B cell (primary cell): ENCODE results near the gene GPD1. TPM values are rescaled to one million over a fixed set of nuclear protein-coding genes. Genes with fewer than 3 reads are reported as not detected.

Experiments
- ATAC-seq: fragments of 200-7000 bp; cut with Tn5 transposase; one replicate; pipeline ENCODE4 v1.10.0; 2021; ENCODE audit warnings: low read depth, mild to moderate bottlenecking, moderate number of reproducible peaks, moderate library complexity
- CTCF ChIA-PET: fragments of 350-600 bp; sonication (Branson Sonifier 250); formaldehyde crosslinking; loops from one replicate; lab custom pipeline; 2021; ENCODE audit warnings: antibody characterized with exemption, inconsistent platforms; lab: Charles Lee
- POLR2A ChIA-PET: fragments of 350-600 bp; sonication (Branson Sonifier 250); formaldehyde crosslinking; loops from one replicate; lab custom pipeline; 2021; ENCODE audit warnings: antibody characterized with exemption; lab: Charles Lee
- DNase-seq: peaks from one replicate; pipeline ENCODE4 v3.0.0; 2013
- H2AFZ ChIP-seq: 2 replicates; pipeline ENCODE4 v1.6.1; 2012; ENCODE audit warnings: mild to moderate bottlenecking, low read depth, low read length; ENCODE audit not compliant: insufficient read depth, poor library complexity, severe bottlenecking
- H3K27ac ChIP-seq, 2 donors: 1 replicate in 1 of 2; 2 replicates in 1 of 2; pipeline ENCODE4 v1.5.1; 2012 to 2013; ENCODE audit warnings: low read length in 2 of 2, mild to moderate bottlenecking in 2 of 2, moderate library complexity in 1 of 2
- H3K27me3 ChIP-seq, 4 experiments: fragments of 200-600 bp in 1 of 4; sonication (generic) in 1 of 4; replicated peaks in 1 of 4; 1 replicate in 2 of 4; 2 replicates in 2 of 4; pipeline versions ENCODE4 v1.6.1 to v1.7.0; 2013 to 2016; ENCODE audit warnings: low read length in 3 of 4, mild to moderate bottlenecking in 2 of 4, mixed read lengths in 1 of 4, moderate library complexity in 1 of 4; ENCODE audit not compliant: insufficient read depth in 4 of 4, control insufficient read depth in 3 of 4; ENCODE audit errors: control extremely low read depth in 1 of 4
- H3K36me3 ChIP-seq, 2 experiments: replicated peaks in 1 of 2; 1 replicate in 1 of 2; 2 replicates in 1 of 2; pipeline versions ENCODE4 v1.6.1 to v1.7.1; 2013; ENCODE audit warnings: low read length in 1 of 2; ENCODE audit not compliant: insufficient read depth in 2 of 2, control insufficient read depth in 1 of 2; ENCODE audit errors: control extremely low read depth in 1 of 2, extremely low read depth in 1 of 2
- H3K4me1 ChIP-seq, 2 donors: fragments of 200-600 bp in 1 of 2; sonication (generic) in 1 of 2; 1 replicate in 1 of 2; 2 replicates in 1 of 2; pipeline versions ENCODE4 v1.5.1 to v1.6.1; 2013 to 2017; ENCODE audit warnings: low read length in 2 of 2; ENCODE audit not compliant: control insufficient read depth in 2 of 2, insufficient read depth in 2 of 2
- H3K4me2 ChIP-seq: replicated peaks from 2 replicates; pipeline ENCODE3; 2012; ENCODE audit warnings: mild to moderate bottlenecking, low read depth, low read length; ENCODE audit not compliant: poor library complexity, severe bottlenecking
- H3K4me3 ChIP-seq, 5 experiments: fragments of 200-600 bp in 1 of 5; sonication (generic) in 1 of 5; 1 replicate in 3 of 5; 2 replicates in 2 of 5; pipeline versions ENCODE4 v1.5.1 to v1.7.0; 2011 to 2016; ENCODE audit warnings: low read length in 4 of 5, mild to moderate bottlenecking in 4 of 5, low read depth in 2 of 5, control low read depth in 1 of 5, moderate library complexity in 1 of 5; ENCODE audit not compliant: insufficient read depth in 1 of 5; ENCODE audit errors: control extremely low read depth in 1 of 5, extremely low read depth in 1 of 5
- H3K79me2 ChIP-seq: fragments of 200-600 bp; sonication (generic); one replicate; pipeline ENCODE4 v1.6.0; 2016; ENCODE audit warnings: low read length; ENCODE audit not compliant: control insufficient read depth, insufficient read depth
- H3K9ac ChIP-seq: fragments of 200-600 bp; sonication (generic); 2 replicates; pipeline ENCODE4 v1.6.1; 2017; ENCODE audit warnings: mild to moderate bottlenecking, low read length, moderate library complexity
- H3K9me3 ChIP-seq, 3 donors: one replicate each; pipeline versions ENCODE4 v1.6.1 to v1.7.1; 2013; ENCODE audit warnings: low read length in 2 of 3; ENCODE audit not compliant: control insufficient read depth in 2 of 3, insufficient read depth in 1 of 3; ENCODE audit errors: control extremely low read depth in 1 of 3
- H4K20me1 ChIP-seq: 2 replicates; pipeline ENCODE4 v1.6.0; 2012; ENCODE audit warnings: mild to moderate bottlenecking, low read length; ENCODE audit not compliant: insufficient read depth, control insufficient read depth, poor library complexity, severe bottlenecking
- H3K27ac Mint-ChIP-seq: one replicate; pipeline ENCODE4 v1.8.0; 2021; ENCODE audit warnings: mixed read lengths
- H3K27me3 Mint-ChIP-seq: one replicate; pipeline ENCODE4 v1.8.0; 2021; ENCODE audit warnings: mixed read lengths
- H3K4me1 Mint-ChIP-seq: one replicate; pipeline ENCODE4 v1.8.0; 2021; ENCODE audit warnings: mixed read lengths
- H3K4me3 Mint-ChIP-seq: one replicate; pipeline ENCODE4 v1.8.0; 2021; ENCODE audit warnings: mixed read lengths
- H3K9me3 Mint-ChIP-seq: one replicate; pipeline ENCODE4 v1.8.0; 2022; ENCODE audit warnings: mixed read lengths; ENCODE audit not compliant: insufficient read depth
- CTCF ChIP-seq: fragments of 200-600 bp; IDR thresholded peaks from one replicate; pipeline ENCODE4 v1.8.0; 2022; ENCODE audit warnings: antibody characterized with exemption, mild to moderate bottlenecking
- EZH2 ChIP-seq: IDR thresholded peaks from 2 replicates; pipeline ENCODE4 v1.6.1; 2012; ENCODE audit warnings: borderline replicate concordance, low read depth, mild to moderate bottlenecking, moderate library complexity, low read length; ENCODE audit not compliant: insufficient read depth, poor library complexity, severe bottlenecking
- WGBS: methylation state at CpG from one replicate; pipeline ENCODE4 v1.1.5; 2013; ENCODE audit warnings: missing lambda C conversion rate; ENCODE audit not compliant: insufficient coverage; 5-methylcytosine and 5-hydroxymethylcytosine counted together
- intact Hi-C: fragments of 100-400 bp; cut with micrococcal nuclease; formaldehyde crosslinking; loops from one replicate; pipeline ENCODE4 v1.10.0; 2022
- polyA minus RNA-seq: library from RNA; depleted of rRNA, polyadenylated mRNA; stranded (reverse); fragments of >200 nt; gene quantifications from 2 replicates; pipeline ENCODE4 v1.2.3, GENCODE V29; 2012
- polyA plus RNA-seq: library from polyadenylated mRNA; depleted of rRNA; stranded (reverse); fragments of >200 nt; gene quantifications from 2 replicates; pipeline ENCODE4 v1.2.3, GENCODE V29; 2012
- total RNA-seq, 2 donors: library from RNA; stranded (reverse); fragments of 120-200 nt in 1 of 2; gene quantifications; 1 replicate in 1 of 2; 2 replicates in 1 of 2; pipeline versions ENCODE4 v1.2.3 to v1.2.4, GENCODE V29; 2013 to 2022

The GPD1 gene
- total RNA-seq (0.54 and 1.1 TPM in 2 replicates), polyA plus RNA-seq (0.88 and 1.1 TPM in 2 replicates), polyA minus RNA-seq (0.51 and 0.64 TPM in 2 replicates)
- total RNA-seq (2013): 1.6 TPM

- Mint-ChIP-seq H3K9me3 (no peaks in the 10 kb centered on the region), H3K27ac (no peak within 1 kb of the TSS), H3K4me3 (no peak within 1 kb of the TSS), H3K27me3 (no peaks in the 10 kb centered on the region), H3K4me1 (peaks cover 7% of the 10 kb centered on the region)
- peaks cover 0 to 11% of the 10 kb centered on the region in 2 donors for H3K4me1 ChIP-seq
- no peak within 1 kb of the TSS for H3K4me3 ChIP-seq
- 83% methylated on average over 8 of the region's 13 CpGs for WGBS
- no peaks in the 10 kb centered on the region for H3K9me3 ChIP-seq
- TF ChIP-seq CTCF: no peak
- no peak for TF ChIP-seq EZH2
- ChIA-PET POLR2A (interaction anchor here (1.3 kb wide), 1 partner anchor 19 kb away, joined by 3 read pairs; the partner anchor contains the start of gene SMARCD1), CTCF (interaction anchor here (1.5 to 14.8 kb wide), 2 partner anchors 8 to 14 kb away, joined by 6 to 343 read pairs; partner anchors contain the start of genes COX14 and SMARCD1)
- H3K4me2 ChIP-seq: no peak within 1 kb of the TSS
- peaks cover 0 to 36% of the 10 kb centered on the region in 2 experiments for H3K36me3 ChIP-seq
- no peak for ATAC-seq
- H3K79me2 ChIP-seq: peaks cover 15% of the 10 kb centered on the region
- no peak within 1 kb of the TSS for H2AFZ ChIP-seq
- intact Hi-C loops: no loop called here
- peaks cover under 1% of the 10 kb centered on the region for H4K20me1 ChIP-seq
- no peak within 1 kb of the TSS for H3K27ac ChIP-seq
- H3K27me3 ChIP-seq: no peaks in the 10 kb centered on the region
- no peak for DNase-seq
- H3K9ac ChIP-seq: no peak within 1 kb of the TSS
Measured at GRCh38 chr12:50103767-50104321, at the start of gene GPD1. Gene GPD1 (plus strand): TSS chr12:50104008. CDS start chr12:50104051, 43 bp downstream.
